Bronchial epithelial cell (primary cell): ENCODE data around the gene KCTD20. TPM values are rescaled to one million over a fixed set of nuclear protein-coding genes. Genes with fewer than 3 reads are reported as not detected.
"Not testable (repeated sequence)": the region's sequence is repeated elsewhere in the genome, so short reads cannot be mapped to it uniquely, and the experiment has no call there.

Experiments used
- DNase-seq: peaks from one replicate; pipeline ENCODE4 v3.0.0-alpha.2; 2010; ENCODE audit warnings: low read depth
- FAIRE-seq: peaks from 2 replicates; lab custom pipeline; 2011; peaks lifted over from hg19 to GRCh38; lab: Jason Lieb, UNC
- H3K27me3 ChIP-seq: 2 replicates; pipeline ENCODE4 v1.5.1; 2011; ENCODE audit warnings: low read length; ENCODE audit not compliant: control insufficient read depth, insufficient read depth
- H3K36me3 ChIP-seq: 2 replicates; pipeline ENCODE4 v1.5.1; 2011; ENCODE audit warnings: low read length; ENCODE audit not compliant: control insufficient read depth, insufficient read depth
- H3K4me3 ChIP-seq: 2 replicates; pipeline ENCODE4 v1.5.1; 2011; ENCODE audit warnings: mild to moderate bottlenecking, low read depth, low read length, control low read depth
- CTCF ChIP-seq: IDR thresholded peaks from 2 replicates; pipeline ENCODE4 v1.5.1; 2011; ENCODE audit warnings: mild to moderate bottlenecking, moderate library complexity, low read length, control low read depth, inconsistent platforms; ENCODE audit not compliant: insufficient read depth, severe bottlenecking
- total RNA-seq: library from RNA; depleted of rRNA; stranded (reverse); fragments of >200 nt; gene quantifications from 2 replicates; pipeline ENCODE4 v1.2.1, GENCODE V29; 2014

The KCTD20 gene
- total RNA-seq: 26.6 and 31.1 TPM in 2 replicates

GRCh38 chr6:36442671-36443470 lies at the start of gene KCTD20, which contains the start of gene PXT1:
TSS of gene KCTD20 (plus strand) at chr6:36443000. CDS start at chr6:36470098, 27,098 bp downstream.
TSS of gene PXT1 (minus strand) at chr6:36442854. CDS start at chr6:36426082, 16,772 bp downstream.
- H3K4me3 ChIP-seq: peak within 1 kb of the TSS; percentile 95
- TF ChIP-seq CTCF: no peak
- FAIRE-seq: no peak
- H3K27me3 ChIP-seq: no peaks in the 10 kb centered on the region
- no peaks in the 10 kb centered on the region for H3K36me3 ChIP-seq
- peak; percentile 50 for DNase-seq

GRCh38 chr6:36399970-36400369 lies 42.8 kb upstream of the KCTD20 start:
- no peak for FAIRE-seq

GRCh38 chr6:36402481-36402880 lies 40.3 kb upstream of the KCTD20 start:
- Histone ChIP-seq H3K27me3 (peaks cover 2% of the 10 kb centered on the region), H3K36me3 (no peaks in the 10 kb centered on the region), H3K4me3 (no peak overlapping the region)
- FAIRE-seq: no peak
- no peak for TF ChIP-seq CTCF
- no peak for DNase-seq

More at GRCh38 chr6:36399970-36400369, 42.8 kb upstream of the KCTD20 start:
- no peak for TF ChIP-seq CTCF
- no peak for DNase-seq
- no peak overlapping the region for H3K4me3 ChIP-seq
- H3K27me3 ChIP-seq: peaks cover 2% of the 10 kb centered on the region
- H3K36me3 ChIP-seq: no peaks in the 10 kb centered on the region

GRCh38 chr6:36404164-36404563 lies 38.6 kb upstream of the KCTD20 start:
- no peak for TF ChIP-seq CTCF
- no peak for FAIRE-seq

GRCh38 chr6:36409718-36410117 lies 33.1 kb upstream of the KCTD20 start:
- not testable (repeated sequence) for H3K36me3 ChIP-seq, FAIRE-seq, H3K27me3 ChIP-seq, H3K4me3 ChIP-seq, DNase-seq

More at GRCh38 chr6:36404164-36404563, 38.6 kb upstream of the KCTD20 start:
- DNase-seq: no peak
- H3K27me3 ChIP-seq: peaks cover 2% of the 10 kb centered on the region
- no peak overlapping the region for H3K4me3 ChIP-seq
- no peaks in the 10 kb centered on the region for H3K36me3 ChIP-seq
